ENCODE results near the gene DGKZ. TPM values are rescaled to one million over a fixed set of nuclear protein-coding genes. Genes with fewer than 3 reads are reported as not detected.

The DGKZ gene
- total RNA-seq, 1 donor from 2014 or later: 69.6 TPM

- Histone ChIP-seq H3K4me3 (ENCODE audit: low read depth, low read length) (no peak overlapping the region), H3K27me3 (ENCODE audit: control insufficient read depth, insufficient read depth, low read length) (peaks cover 49% of the 10 kb centered on the region), H3K36me3 (ENCODE audit: control insufficient read depth, insufficient read depth, low read length) (no peaks in the 10 kb centered on the region)
- no peak for DNase-seq (ENCODE audit: low read depth)
- TF ChIP-seq CTCF (IDR thresholded peaks at IDR 0.05; ENCODE audit: insufficient read depth, low read length, poor library complexity, severe bottlenecking): no peak
Observed at GRCh38 chr11:46330563-46331281, 16.5 kb upstream of the DGKZ start.

GRCh38 chr11:46331282-46331984, 15.8 kb upstream of the DGKZ start:
- no peak for TF ChIP-seq CTCF (IDR thresholded peaks at IDR 0.05; ENCODE audit: insufficient read depth, low read length, poor library complexity, severe bottlenecking)
- Histone ChIP-seq H3K4me3 (ENCODE audit: low read depth, low read length) (no peak overlapping the region), H3K36me3 (ENCODE audit: control insufficient read depth, insufficient read depth, low read length) (no peaks in the 10 kb centered on the region), H3K27me3 (ENCODE audit: control insufficient read depth, insufficient read depth, low read length) (peaks cover 49% of the 10 kb centered on the region)
- DNase-seq (ENCODE audit: low read depth): no peak

- no peak for DNase-seq (ENCODE audit: low read depth)
- peaks cover 49% of the 10 kb centered on the region for H3K27me3 ChIP-seq (ENCODE audit: control insufficient read depth, insufficient read depth, low read length)
- no peak for TF ChIP-seq CTCF (IDR thresholded peaks at IDR 0.05; ENCODE audit: insufficient read depth, low read length, poor library complexity, severe bottlenecking)
- H3K36me3 ChIP-seq (ENCODE audit: control insufficient read depth, insufficient read depth, low read length): no peaks in the 10 kb centered on the region
- no peak overlapping the region for H3K4me3 ChIP-seq (ENCODE audit: low read depth, low read length)
Observed at GRCh38 chr11:46332093-46332567, 15.1 kb upstream of the DGKZ start.

GRCh38 chr11:46332568-46333393, 14.5 kb upstream of the DGKZ start:
- Histone ChIP-seq H3K36me3 (ENCODE audit: control insufficient read depth, insufficient read depth, low read length) (no peaks in the 10 kb centered on the region), H3K4me3 (ENCODE audit: low read depth, low read length) (peak overlapping the region; percentile 21), H3K27me3 (ENCODE audit: control insufficient read depth, insufficient read depth, low read length) (peaks cover 49% of the 10 kb centered on the region)
- no peak for TF ChIP-seq CTCF (IDR thresholded peaks at IDR 0.05; ENCODE audit: insufficient read depth, low read length, poor library complexity, severe bottlenecking)
- DNase-seq (ENCODE audit: low read depth): no peak

GRCh38 chr11:46333394-46333947, 13.8 kb upstream of the DGKZ start:
- Histone ChIP-seq H3K4me3 (ENCODE audit: low read depth, low read length) (peak overlapping the region; percentile 17), H3K27me3 (ENCODE audit: control insufficient read depth, insufficient read depth, low read length) (peaks cover 49% of the 10 kb centered on the region), H3K36me3 (ENCODE audit: control insufficient read depth, insufficient read depth, low read length) (no peaks in the 10 kb centered on the region)
- DNase-seq (ENCODE audit: low read depth): no peak
- TF ChIP-seq CTCF (IDR thresholded peaks at IDR 0.05; ENCODE audit: insufficient read depth, low read length, poor library complexity, severe bottlenecking): no peak
